Measurements from ENCODE around the gene PFN1.

Gene PFN1

DNA sequence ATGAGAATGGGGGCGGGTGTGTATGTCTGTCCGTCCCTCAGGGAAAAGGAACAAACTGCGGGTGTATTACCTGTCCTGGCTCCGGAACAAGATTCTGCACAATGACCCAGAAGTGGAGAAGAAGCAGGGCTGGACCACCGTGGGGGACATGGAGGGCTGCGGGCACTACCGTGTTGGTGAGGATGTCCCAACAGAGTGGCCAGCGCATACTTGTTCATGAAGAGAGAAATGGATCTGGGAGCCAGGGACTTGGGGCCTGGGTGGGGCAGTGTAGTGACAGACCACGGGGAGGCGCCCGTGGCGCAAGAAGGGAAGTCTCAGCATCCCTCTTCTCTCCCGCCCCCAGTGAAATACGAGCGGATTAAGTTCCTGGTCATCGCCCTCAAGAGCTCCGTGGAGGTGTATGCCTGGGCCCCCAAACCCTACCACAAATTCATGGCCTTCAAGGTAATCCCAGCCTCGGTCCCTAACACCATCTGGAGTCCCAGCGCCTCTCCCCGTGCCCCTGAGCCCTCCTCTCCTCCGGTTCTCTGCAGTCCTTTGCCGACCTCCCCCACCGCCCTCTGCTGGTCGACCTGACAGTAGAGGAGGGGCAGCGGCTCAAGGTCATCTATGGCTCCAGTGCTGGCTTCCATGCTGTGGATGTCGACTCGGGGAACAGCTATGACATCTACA lies 52.5 kb downstream of the PFN1 start:
- no peak for DNase-seq
